Fibroblast of skin of back (primary cell): Measurements from ENCODE around the gene RNPS1.
"Not testable (repeated sequence)": the region's sequence is repeated elsewhere in the genome, so short reads cannot be mapped to it uniquely, and the experiment has no call there.

Experiments
- DNase-seq: peaks from one replicate; pipeline ENCODE4 v3.0.0-alpha.2; 2013

Gene RNPS1

GRCh38 chr16:2282866-2283555 lies 15.1 kb upstream of the RNPS1 start:
- no peak for DNase-seq

GRCh38 chr16:2282262-2282661 lies 14.3 kb upstream of the RNPS1 start:
- DNase-seq: no peak

- no peak for DNase-seq
Observed at GRCh38 chr16:2280981-2281542, 13.1 kb upstream of the RNPS1 start.

GRCh38 chr16:2280461-2280860 lies 12.5 kb upstream of the RNPS1 start:
- DNase-seq: no peak

DNA sequence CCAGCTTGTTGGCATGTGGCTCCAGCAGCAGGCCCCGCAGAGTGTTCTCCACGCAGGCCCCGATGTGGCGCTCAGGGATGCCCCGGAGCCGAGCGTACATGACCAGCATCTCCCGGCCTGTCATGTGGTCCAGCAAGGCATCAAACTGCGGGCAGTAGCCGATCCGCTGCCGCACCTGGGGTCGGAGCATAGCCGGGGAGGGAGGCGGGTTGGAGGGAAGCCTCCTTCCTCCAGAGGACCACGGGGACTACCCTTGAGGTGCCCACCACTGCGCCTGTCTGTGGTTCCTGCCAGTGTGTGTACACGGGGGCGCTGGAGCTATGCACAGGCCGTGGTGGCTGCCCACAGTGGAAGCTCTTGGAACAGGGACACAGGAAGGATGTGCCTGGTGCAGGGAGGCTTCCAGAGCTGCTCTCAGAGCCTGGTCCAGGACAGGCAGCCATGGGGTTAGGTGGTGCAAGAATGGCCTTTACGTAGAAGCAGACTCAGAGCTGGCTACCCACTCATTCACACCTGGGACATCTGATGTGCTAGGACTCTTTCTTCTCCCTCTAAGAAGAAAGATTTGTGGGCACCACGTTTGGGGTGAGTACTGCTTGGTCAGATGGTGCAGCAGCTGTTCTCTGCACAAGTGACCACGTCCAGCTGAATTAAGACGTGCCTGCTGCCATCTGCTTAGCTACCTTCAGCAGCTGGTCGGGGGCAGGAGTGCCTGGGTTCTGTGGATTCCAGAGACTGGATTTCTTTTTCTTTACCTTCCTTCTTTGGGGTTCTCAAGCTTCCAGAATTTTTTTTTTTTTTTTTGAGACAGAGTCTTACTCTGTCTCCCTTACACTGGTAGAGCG lies 11.3 kb upstream of the RNPS1 start:
- no peak for DNase-seq

- DNase-seq: no peak
Observed at GRCh38 chr16:2278272-2278608, 10.3 kb upstream of the RNPS1 start.

GRCh38 chr16:2277466-2278271 lies 9.7 kb upstream of the RNPS1 start:
- DNase-seq: no peak

GRCh38 chr16:2276368-2277195 lies 8.7 kb upstream of the RNPS1 start:
- no peak for DNase-seq

DNA sequence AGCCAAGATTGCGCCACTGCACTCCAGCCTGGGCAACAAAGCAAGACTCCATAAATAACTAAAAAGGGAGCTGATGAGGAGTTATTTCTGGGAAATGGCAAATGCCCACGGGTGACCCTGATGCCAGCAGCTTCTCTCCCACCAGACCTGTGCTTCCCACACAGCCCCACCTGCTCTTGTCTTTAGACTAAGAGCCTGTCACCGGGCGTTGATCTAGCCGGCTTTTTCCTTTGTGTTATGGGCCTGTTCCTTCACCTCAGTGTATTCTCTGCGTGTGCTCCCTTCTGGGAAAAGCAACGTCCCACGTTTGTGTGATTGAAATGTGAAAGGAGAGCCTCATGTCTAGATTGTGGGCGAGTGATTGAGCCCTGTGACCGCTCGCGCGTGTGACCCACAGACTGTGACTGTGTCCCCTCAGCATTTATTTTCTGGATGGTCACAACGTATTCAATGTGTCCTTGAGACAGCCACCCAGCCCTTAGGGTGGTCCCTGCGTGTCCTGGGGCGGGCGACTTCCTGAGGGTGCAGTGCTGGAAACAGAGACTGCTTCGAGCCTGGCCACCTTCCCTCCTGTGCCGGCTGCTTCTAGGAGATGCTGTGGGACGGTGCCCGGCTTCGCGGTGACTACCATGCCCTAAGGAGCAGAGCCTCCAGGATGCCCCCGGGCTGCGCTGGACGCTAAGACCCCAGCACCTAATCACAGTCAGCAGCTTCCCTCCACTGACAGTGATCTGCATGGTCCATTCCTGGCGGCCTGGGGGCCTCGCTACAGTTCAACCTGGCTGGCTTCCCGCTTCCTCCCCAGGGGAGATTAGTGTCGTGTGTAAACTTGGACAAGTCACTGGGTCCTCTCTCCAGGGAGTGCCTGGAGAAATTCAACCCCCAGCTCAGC lies 7.8 kb upstream of the RNPS1 start:
- no peak for DNase-seq

GRCh38 chr16:2273931-2274330 lies 6.0 kb upstream of the RNPS1 start:
- DNase-seq: no peak

DNA sequence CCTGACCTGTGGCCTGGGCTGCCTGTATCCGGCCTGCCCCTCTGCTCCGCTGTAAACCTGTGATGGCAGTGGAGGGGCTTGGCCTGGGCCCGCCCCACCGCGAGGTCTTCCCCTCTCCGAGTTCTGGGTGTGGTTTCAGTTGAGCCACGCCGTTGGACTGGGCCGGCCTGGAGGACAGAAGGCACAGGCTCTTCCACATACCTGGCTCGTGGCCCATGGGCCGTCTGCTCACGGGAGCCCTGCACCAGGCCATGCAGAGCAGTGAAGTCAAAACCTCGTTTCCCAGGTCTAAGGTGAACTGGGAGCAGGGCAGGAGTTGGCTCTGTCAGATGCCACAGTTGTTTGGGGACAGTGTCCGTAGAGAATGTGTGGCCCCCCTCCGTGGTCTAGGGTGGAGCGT lies 5.6 kb upstream of the RNPS1 start:
- DNase-seq: no peak

GRCh38 chr16:2271848-2272461 lies 4.0 kb upstream of the RNPS1 start:
- DNase-seq: no peak

DNA sequence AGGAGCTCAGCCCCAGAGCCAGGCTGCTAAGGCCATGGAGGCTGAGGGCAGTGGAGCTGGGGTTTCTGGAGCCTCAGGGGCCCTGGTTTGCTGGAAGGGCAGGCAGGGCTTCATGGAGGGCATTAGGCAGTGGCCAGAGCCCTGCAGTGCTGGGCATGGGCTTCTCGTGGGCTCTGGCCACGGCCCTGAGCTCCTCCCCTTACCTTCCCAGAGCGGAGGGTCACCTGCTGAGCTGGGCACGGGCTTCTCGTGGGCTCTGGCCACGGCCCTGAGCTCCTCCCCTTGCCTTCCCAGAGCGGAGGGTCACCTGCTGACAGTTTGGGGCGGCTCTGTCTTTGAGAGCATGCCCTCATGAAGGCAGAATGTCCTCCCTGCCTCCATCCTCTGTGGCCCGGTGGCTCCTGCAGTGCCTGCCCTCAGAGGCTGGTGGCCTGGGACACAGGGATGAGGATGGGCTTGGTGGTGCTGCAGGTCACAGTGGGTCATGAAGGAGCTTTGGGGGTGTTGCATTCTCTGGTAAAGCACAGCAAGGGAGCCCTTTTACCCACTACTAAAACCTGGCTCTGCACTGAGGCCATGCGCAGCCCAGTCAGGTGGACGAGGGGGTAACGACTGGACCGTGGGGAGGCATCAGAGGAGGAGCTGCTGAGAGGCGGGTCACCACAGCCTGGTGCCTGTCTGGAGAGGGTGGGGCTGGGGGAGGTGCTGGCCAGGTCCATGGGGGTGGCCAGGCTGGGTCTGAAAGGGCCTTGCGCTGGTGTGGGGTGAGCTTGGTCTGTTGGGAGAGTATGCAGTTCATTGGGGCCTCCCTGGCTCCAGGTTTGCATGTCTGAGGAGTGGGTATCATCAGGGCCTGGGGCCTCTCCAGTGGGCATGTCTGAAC lies 2.9 kb upstream of the RNPS1 start:
- no peak for DNase-seq

GRCh38 chr16:2270070-2270462 lies 2.1 kb upstream of the RNPS1 start:
- no peak for DNase-seq

DNA sequence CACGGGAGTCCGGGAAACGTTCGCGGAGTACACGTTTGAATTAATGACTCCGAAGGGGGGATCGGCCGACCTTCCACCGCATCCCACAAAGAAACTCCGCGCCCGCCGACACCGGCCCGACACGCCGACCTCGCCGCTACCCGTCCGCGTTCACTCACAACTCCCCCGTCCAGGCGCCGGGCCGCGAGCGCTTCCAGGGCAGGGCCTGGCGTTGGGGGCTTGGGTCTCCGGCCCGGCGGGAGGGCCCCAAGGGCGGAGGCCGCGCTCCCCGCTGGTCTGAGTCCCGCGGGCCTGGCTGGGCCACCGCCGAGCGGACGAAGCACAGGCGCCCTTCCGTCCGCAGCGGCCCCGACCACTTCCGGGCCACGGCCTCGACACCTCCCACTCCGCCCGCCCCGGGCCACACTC lies 417 bp downstream of the RNPS1 start:
- DNase-seq: not testable (repeated sequence)

- DNase-seq: peak; percentile 6
Observed at GRCh38 chr16:2266887-2267286, 1.0 kb downstream of the RNPS1 start.

DNA sequence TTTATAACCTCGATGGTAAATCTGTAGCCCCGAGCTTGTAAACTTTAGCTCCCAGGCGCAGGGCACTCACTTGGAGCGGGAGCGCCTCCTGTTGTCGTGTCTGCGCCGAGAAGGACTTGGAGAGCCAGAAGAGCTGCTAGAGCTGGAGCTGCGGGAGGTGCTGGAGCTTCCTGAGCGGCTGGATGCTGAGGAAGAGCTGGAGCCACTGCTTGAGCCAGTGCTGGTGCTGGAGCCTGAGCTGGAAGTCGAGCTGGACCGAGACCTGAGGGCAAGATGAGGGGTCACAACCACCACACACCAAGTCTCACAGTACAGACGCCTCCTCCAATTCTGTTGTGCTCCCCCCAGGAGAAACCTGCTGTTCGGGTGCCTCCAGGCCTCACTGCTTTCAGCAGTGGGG lies 4.9 kb downstream of the RNPS1 start:
- not testable (repeated sequence) for DNase-seq

- DNase-seq: no peak
Observed at GRCh38 chr16:2260250-2260649, 7.7 kb downstream of the RNPS1 start.

GRCh38 chr16:2258530-2258929 lies 9.4 kb downstream of the RNPS1 start:
- DNase-seq: not testable (repeated sequence)

DNA sequence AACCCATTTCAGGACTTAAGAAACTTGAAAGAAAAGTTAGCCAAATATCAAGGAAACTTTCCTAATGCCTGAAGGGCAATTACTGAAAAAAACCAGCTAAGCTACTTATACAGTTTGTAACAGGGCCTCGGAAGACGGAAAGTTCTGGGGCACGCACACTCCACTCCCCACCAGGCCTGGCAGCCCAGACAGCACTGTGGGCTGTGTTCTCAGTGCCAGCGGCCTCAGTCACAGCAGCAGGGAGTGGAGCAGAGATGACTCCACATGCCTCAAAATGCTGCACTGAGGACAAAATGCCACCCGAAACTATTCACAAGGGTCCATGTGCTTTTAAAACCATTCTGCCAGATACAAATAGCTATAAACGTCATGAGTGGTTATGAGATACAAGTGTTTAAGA lies 10.2 kb downstream of the RNPS1 start:
- no peak for DNase-seq
